OCI-LY7 (cell line): ENCODE measurements around the gene LGALS3.

Experiments used
- CTCF ChIP-seq: fragments of 200-600 bp; sonication (generic); conservative IDR thresholded peaks from 2 replicates; pipeline ENCODE4 v1.5.1; 2014; ENCODE audit warnings: mild to moderate bottlenecking, antibody characterized with exemption, low read length, moderate library complexity, mixed read lengths
- EZH2phosphoT487 ChIP-seq: fragments of 200-600 bp; sonication (generic); IDR thresholded peaks from 2 replicates; pipeline ENCODE4 v1.6.1; 2018; ENCODE audit warnings: low read depth, borderline replicate concordance, mild to moderate bottlenecking, mixed run types, antibody characterized with exemption, low read length, moderate library complexity, mixed read lengths

- TF ChIP-seq CTCF = no peak
- TF ChIP-seq EZH2phosphoT487 = no peak
These were observed 13.2 kb upstream of the LGALS3 start for GRCh38 chr14:55115861-55116245.
